Sigmoid colon (tissue), 7 donors: Measurements from ENCODE around the gene TTLL3. TPM values are rescaled to one million over a fixed set of nuclear protein-coding genes. Genes with fewer than 3 reads are reported as not detected.
"Not testable (repeated sequence)": the region's sequence is repeated elsewhere in the genome, so short reads cannot be mapped to it uniquely, and the experiment has no call there.

Experiments used
- DNase-seq: peaks from one replicate; pipeline ENCODE4 v3.0.0-alpha.2; 2019
- H3K27ac ChIP-seq, 4 donors: fragments of 200-600 bp; sonication (generic); one replicate each; pipeline ENCODE4 v1.5.1; 2016 to 2019; ENCODE audit warnings: mild to moderate bottlenecking in 1 of 4
- H3K27me3 ChIP-seq, 3 donors: fragments of 200-600 bp; sonication (generic); one replicate each; pipeline ENCODE4 v1.5.1; 2019; ENCODE audit warnings: mild to moderate bottlenecking in 1 of 3
- H3K36me3 ChIP-seq, 4 donors: fragments of 200-600 bp; sonication (generic); one replicate each; pipeline ENCODE4 v1.5.1; 2016 to 2019
- H3K4me1 ChIP-seq, 4 donors: fragments of 200-600 bp; sonication (generic); one replicate each; pipeline ENCODE4 v1.5.1; 2017 to 2019
- H3K4me3 ChIP-seq, 4 donors: fragments of 200-600 bp; sonication (generic); one replicate each; pipeline ENCODE4 v1.5.1; 2017 to 2019; ENCODE audit warnings: mild to moderate bottlenecking in 2 of 4, moderate library complexity in 1 of 4
- H3K9me3 ChIP-seq, 4 donors: fragments of 200-600 bp in 3 of 4; sonication (generic) in 3 of 4; one replicate each; pipeline versions ENCODE4 v1.5.1 to v1.6.1; 2013 to 2019
- CTCF ChIP-seq, 4 experiments: fragments of 450-650 bp in 3 of 4; fragments of 200-600 bp in 1 of 4; IDR thresholded peaks; one replicate each; pipeline ENCODE4 v1.5.1; 2016 to 2019; ENCODE audit warnings: antibody characterized with exemption in 4 of 4, mild to moderate bottlenecking in 3 of 4, moderate library complexity in 2 of 4
- EP300 ChIP-seq, 4 donors: sonication (generic); formaldehyde crosslinking; IDR thresholded peaks; one replicate each; pipeline ENCODE4 v1.6.1; 2017; ENCODE audit warnings: antibody characterized with exemption in 4 of 4
- POLR2A ChIP-seq, 2 donors: fragments of 450-650 bp; IDR thresholded peaks; one replicate each; pipeline ENCODE4 v1.6.1; 2016; ENCODE audit warnings: antibody characterized with exemption in 2 of 2, mild to moderate bottlenecking in 2 of 2, moderate library complexity in 2 of 2
- POLR2AphosphoS5 ChIP-seq, 4 donors: sonication (generic); formaldehyde crosslinking; IDR thresholded peaks; one replicate each; pipeline ENCODE4 v1.6.1; 2017; ENCODE audit warnings: antibody characterized with exemption in 4 of 4
- WGBS, 2 donors: extraction: QIAGEN DNeasy Blood & Tissue Kit; methylation state at CpG; one replicate each; pipeline ENCODE4 v1.1.7; 2013; 5-methylcytosine and 5-hydroxymethylcytosine counted together
- intact Hi-C: fragments of 100-400 bp; cut with DNase I; formaldehyde crosslinking; loops from one replicate; pipeline ENCODE4 v1.15.1; 2023
- polyA plus RNA-seq, 3 donors: library from polyadenylated mRNA; stranded (reverse); fragments of 200-250 nt; gene quantifications; one replicate each; pipeline ENCODE4 v1.2.3, GENCODE V29; 2013
- total RNA-seq, 4 donors: library from RNA; depleted of rRNA; stranded (reverse); fragments of >200 nt; gene quantifications; one replicate each; pipeline ENCODE4 v1.1.0, GENCODE V29; 2016
- donor health status: healthy with polysubstance abuse.
- donor health status: Bipolar disorder and iron deficiency.
- donor health status: healthy.

The TTLL3 gene
- total and polyA plus RNA-seq, 7 donors = 4.4 to 117 (median 35.3) TPM

- intact Hi-C loops = no loop called here
- no peak for DNase-seq
- Histone ChIP-seq H3K36me3 (no peaks in the 10 kb centered on the region), H3K4me3 (no peak overlapping the region), H3K27ac (no peak overlapping the region), H3K27me3 (no peaks in the 10 kb centered on the region), H3K9me3 (no peaks in the 10 kb centered on the region), H3K4me1 (no peaks in the 10 kb centered on the region)
- TF ChIP-seq CTCF (IDR thresholded peaks at IDR 0.05) = no peak
- TF ChIP-seq POLR2AphosphoS5 (IDR thresholded peaks at IDR 0.05) = no peak
- TF ChIP-seq POLR2A (IDR thresholded peaks at IDR 0.05) = no peak
- TF ChIP-seq EP300 (IDR thresholded peaks at IDR 0.05) = no peak
- WGBS, 2 donors = 88 to 94% methylated on average over 6 of the region's 6 CpGs
Observed at GRCh38 chr3:9852528-9852927, 42.5 kb downstream of the TTLL3 start.

- H3K27me3 ChIP-seq, H3K36me3 ChIP-seq, intact Hi-C loops, H3K9me3 ChIP-seq, H3K27ac ChIP-seq, H3K4me1 ChIP-seq, DNase-seq, H3K4me3 ChIP-seq: not testable (repeated sequence)
- 81 to 83% methylated on average over 11 of the region's 11 CpGs for WGBS, 2 donors
Observed at GRCh38 chr3:9854291-9854940, 44.4 kb downstream of the TTLL3 start.

- Histone ChIP-seq H3K27me3 (no peaks in the 10 kb centered on the region), H3K4me3 (no peak overlapping the region), H3K4me1 (no peaks in the 10 kb centered on the region), H3K9me3 (no peaks in the 10 kb centered on the region), H3K36me3 (no peaks in the 10 kb centered on the region), H3K27ac (no peak overlapping the region)
- 96 to 100% methylated on average over 3 of the region's 3 CpGs for WGBS, 2 donors
- TF ChIP-seq CTCF (IDR thresholded peaks at IDR 0.05) (no peak), POLR2AphosphoS5 (IDR thresholded peaks at IDR 0.05) (no peak), EP300 (IDR thresholded peaks at IDR 0.05) (no peak), POLR2A (IDR thresholded peaks at IDR 0.05) (no peak)
- no peak for DNase-seq
- intact Hi-C loops = no loop called here
Observed at GRCh38 chr3:9855594-9855993, 45.5 kb downstream of the TTLL3 start.

GRCh38 chr3:9859530-9860025 lies 49.5 kb downstream of the TTLL3 start:
- H3K36me3 ChIP-seq = no peaks in the 10 kb centered on the region
- 90 to 92% methylated on average over 12 of the region's 12 CpGs for WGBS, 2 donors
- no peak overlapping the region for H3K27ac ChIP-seq
- no peaks in the 10 kb centered on the region for H3K27me3 ChIP-seq
- TF ChIP-seq CTCF (IDR thresholded peaks at IDR 0.05) (no peak), POLR2AphosphoS5 (IDR thresholded peaks at IDR 0.05) (no peak), POLR2A (IDR thresholded peaks at IDR 0.05) (no peak), EP300 (IDR thresholded peaks at IDR 0.05) (no peak)
- H3K4me3 ChIP-seq = no peak overlapping the region
- intact Hi-C loops = no loop called here
- H3K9me3 ChIP-seq = no peaks in the 10 kb centered on the region
- peaks cover 0 to 25% (median 24%) of the 10 kb centered on the region in 4 donors for H3K4me1 ChIP-seq
- no peak for DNase-seq

- DNase-seq = no peak
- H3K9me3 ChIP-seq = no peaks in the 10 kb centered on the region
- intact Hi-C loops = no loop called here
- no peak for TF ChIP-seq EP300 (IDR thresholded peaks at IDR 0.05)
- TF ChIP-seq POLR2AphosphoS5 (IDR thresholded peaks at IDR 0.05) = no peak
- TF ChIP-seq CTCF (IDR thresholded peaks at IDR 0.05) = no peak
- TF ChIP-seq POLR2A (IDR thresholded peaks at IDR 0.05) = no peak
- 90 to 92% methylated on average over 4 of the region's 4 CpGs for WGBS, 2 donors
- H3K4me3 ChIP-seq = no peak overlapping the region
- H3K27ac ChIP-seq = peak overlapping the region in 1 of 4 donors; percentile 93
- no peaks in the 10 kb centered on the region for H3K36me3 ChIP-seq
- peaks cover 0 to 41% (median 40%) of the 10 kb centered on the region in 4 donors for H3K4me1 ChIP-seq
- H3K27me3 ChIP-seq = no peaks in the 10 kb centered on the region
Observed at GRCh38 chr3:9861201-9861600, 51.1 kb downstream of the TTLL3 start.
